Peyer's patch (tissue), 4 donors: ENCODE data around the gene NDUFS2.

ENCODE experiments used
- CTCF ChIP-seq, 6 experiments: fragments of 450-650 bp in 4 of 6; fragments of 200-600 bp in 2 of 6; sonication (generic) in 1 of 6; IDR thresholded peaks; one replicate each; pipeline ENCODE4 v1.5.1; 2017 to 2019; ENCODE audit warnings: antibody characterized with exemption in 6 of 6, mild to moderate bottlenecking in 3 of 6, moderate library complexity in 1 of 6
- POLR2A ChIP-seq, 2 donors: fragments of 450-650 bp; IDR thresholded peaks; one replicate each; pipeline ENCODE4 v1.5.1; 2017; ENCODE audit warnings: antibody characterized with exemption in 2 of 2, mild to moderate bottlenecking in 2 of 2, moderate library complexity in 2 of 2

GRCh38 chr1:161200421-161200991, 1.7 kb upstream of the NDUFS2 start:
- TF ChIP-seq CTCF (IDR thresholded peaks at IDR 0.05), result no peak
- no peak for TF ChIP-seq POLR2A (IDR thresholded peaks at IDR 0.05)
